ENCODE data around the gene CALHM4. TPM values are rescaled to one million over a fixed set of nuclear protein-coding genes. Genes with fewer than 3 reads are reported as not detected.

CALHM4 gene
- total and polyA plus RNA-seq, 2 donors (not counting 3 experiments of a cell fraction or from before 2014, with no cell fraction given) = 1.2 TPM; not detected in 1

GRCh38 chr6:116512111-116512559 is 41.4 kb upstream of the CALHM4 start:
- ChIA-PET POLR2A (interaction anchor here (0.7 to 1.2 kb wide), 3 partner anchors 59 to 232 kb away, joined by 3 to 4 read pairs (median 4); partner anchors contain the start of genes DSE, RWDD1 and TSPYL1), CTCF (interaction anchor here (0.6 to 6.2 kb wide), 64 partner anchors 10 to 335 kb away, joined by 3 to 72 read pairs (median 5); partner anchors contain the start of genes CALHM6, DSE, RSPH4A and RWDD1)
- DNase-seq (ENCODE audit: low read depth, low spot score) (no peak), FAIRE-seq (peak; percentile 4)
- Histone ChIP-seq H3K36me3 (ENCODE audit: control insufficient read depth in 2 of 2, extremely low read depth in 1 of 2, insufficient read depth in 2 of 2, low read length in 2 of 2) (peaks cover 8 to 11% of the 10 kb centered on the region in 2 experiments), H3K9me3 (replicated peaks; ENCODE audit: control insufficient read depth, insufficient read depth, low read length) (no peaks in the 10 kb centered on the region), H3K79me2 (ENCODE audit: control insufficient read depth, insufficient read depth, low read length) (peaks cover 8% of the 10 kb centered on the region), H3K4me2 (ENCODE audit: insufficient read depth, low read length) (peak overlapping the region; percentile 89), H3K27me3 (ENCODE audit: control insufficient read depth in 2 of 2, insufficient read depth in 2 of 2, low read length in 2 of 2) (no peaks in the 10 kb centered on the region), H2AFZ (ENCODE audit: low read depth, low read length) (peak overlapping the region; percentile 82), H3K4me3 (replicated peaks in 1 of 3; ENCODE audit: insufficient read depth in 1 of 3, low read depth in 1 of 3, low read length in 3 of 3) (peak overlapping the region; percentile 26 to 82 (median 35)), H3K9me1 (replicated peaks; ENCODE audit: control insufficient read depth, extremely low read depth, insufficient read depth, low read length) (no peaks in the 10 kb centered on the region), H4K20me1 (replicated peaks; ENCODE audit: control insufficient read depth, extremely low read depth, insufficient read depth, low read length) (no peaks in the 10 kb centered on the region), H3K4me1 (ENCODE audit: control insufficient read depth, extremely low read depth, insufficient read depth, low read length) (peaks cover 19% of the 10 kb centered on the region), H3K27ac (ENCODE audit: insufficient read depth, low read depth, low read length) (peak overlapping the region; percentile 95), H3K9ac (replicated peaks; ENCODE audit: extremely low read depth, insufficient read depth, low read length) (peak overlapping the region; percentile 95)
- no TSS peak for BruUV-seq (replicated peaks)
- intact Hi-C loops (cut with micrococcal nuclease) = loop anchor here (5.0 kb wide), 2 partner anchors 140 to 295 kb away; partner anchors contain the start of gene DSE
- TF ChIP-seq EZH2 (IDR thresholded peaks at IDR 0.05; ENCODE audit: borderline replicate concordance, low read depth, low read length, severe bottlenecking) (no peak), GATA2 (IDR thresholded peaks at IDR 0.05; ENCODE audit: insufficient read depth, insufficient read length, low read depth, low read length) (no peak), MAX (IDR thresholded peaks at IDR 0.05; ENCODE audit: insufficient read depth, insufficient read length) (no peak), JUN (IDR thresholded peaks at IDR 0.05; ENCODE audit: borderline replicate concordance, insufficient read depth, insufficient read length, low read depth) (no peak), POLR2AphosphoS5 (IDR thresholded peaks at IDR 0.05; ENCODE audit: insufficient read depth, low read depth, low read length) (no peak), POLR2A (IDR thresholded peaks at IDR 0.05; ENCODE audit: low read depth, low read length) (no peak), CTCF (IDR thresholded peaks at IDR 0.05; ENCODE audit: extremely low read depth in 1 of 2, insufficient read depth in 1 of 2, low read depth in 1 of 2, low read length in 2 of 2) (no peak), MYC (IDR thresholded peaks at IDR 0.05; ENCODE audit: low read depth, low read length) (no peak), FOS (IDR thresholded peaks at IDR 0.05; ENCODE audit: borderline replicate concordance, insufficient read depth, low read length) (no peak)
- dilution Hi-C loops (cut with MboI; ENCODE audit: extremely low pct_ligation_motif_present, low sequenced_read_pairs) = no loop called here

All from endothelial cell of umbilical vein (primary cell).